ENCODE measurements around the gene FBXL13. TPM values are rescaled to one million over a fixed set of nuclear protein-coding genes. Genes with fewer than 3 reads are reported as not detected.
"Not testable (repeated sequence)": the region's sequence is repeated elsewhere in the genome, so short reads cannot be mapped to it uniquely, and the experiment has no call there.

Gene FBXL13
- total RNA-seq, 1 experiment from 2014 or later = 40.6 TPM

- no peak for DNase-seq (ENCODE audit: extremely low read depth, low read depth)
Observed at GRCh38 chr7:102834466-102834865, 240.1 kb downstream of the FBXL13 start.

DNA sequence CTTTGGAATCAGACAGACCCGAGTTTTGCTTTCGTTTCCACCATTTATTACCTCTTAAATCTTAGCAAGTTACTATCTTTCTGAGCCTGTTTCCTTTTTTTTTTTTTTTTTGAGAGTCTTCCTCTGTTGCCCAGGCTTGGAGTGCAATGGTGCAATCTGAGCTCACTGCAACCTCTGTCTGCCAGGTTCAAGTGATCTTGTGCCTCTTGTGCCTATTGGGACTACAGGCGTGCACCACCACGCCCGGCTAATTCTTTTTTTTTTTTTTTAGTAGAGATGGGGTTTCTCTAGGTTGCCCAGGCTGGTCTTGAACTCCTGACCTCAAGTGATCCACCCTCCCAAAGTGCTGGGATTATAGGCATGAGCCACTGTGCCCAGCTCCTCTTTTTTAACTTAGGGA, 241.3 kb downstream of the FBXL13 start:
- no peak for DNase-seq (ENCODE audit: extremely low read depth, low read depth)

DNA sequence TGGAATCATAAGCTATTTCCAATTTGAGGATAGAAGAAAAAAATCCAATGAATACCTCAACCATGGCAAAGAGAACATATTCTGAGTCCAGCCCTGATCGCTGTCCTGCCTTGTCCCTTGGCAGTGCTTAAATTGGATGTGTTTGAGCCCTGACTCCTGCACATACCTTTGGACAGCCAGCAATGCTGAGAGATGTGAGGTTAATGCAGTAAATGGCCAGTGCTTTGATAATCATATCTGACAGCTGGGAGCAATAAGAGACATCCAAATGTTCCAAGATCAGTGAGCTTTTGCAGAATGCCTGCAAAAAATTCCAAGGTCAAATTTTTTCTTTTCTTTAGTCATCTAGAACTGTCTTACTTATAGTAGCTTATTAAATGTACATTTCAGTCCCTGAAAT, 241.9 kb downstream of the FBXL13 start:
- DNase-seq (ENCODE audit: extremely low read depth, low read depth) = no peak

- no peak for DNase-seq (ENCODE audit: extremely low read depth, low read depth)
Observed at GRCh38 chr7:102830197-102830596, 244.4 kb downstream of the FBXL13 start.

DNA sequence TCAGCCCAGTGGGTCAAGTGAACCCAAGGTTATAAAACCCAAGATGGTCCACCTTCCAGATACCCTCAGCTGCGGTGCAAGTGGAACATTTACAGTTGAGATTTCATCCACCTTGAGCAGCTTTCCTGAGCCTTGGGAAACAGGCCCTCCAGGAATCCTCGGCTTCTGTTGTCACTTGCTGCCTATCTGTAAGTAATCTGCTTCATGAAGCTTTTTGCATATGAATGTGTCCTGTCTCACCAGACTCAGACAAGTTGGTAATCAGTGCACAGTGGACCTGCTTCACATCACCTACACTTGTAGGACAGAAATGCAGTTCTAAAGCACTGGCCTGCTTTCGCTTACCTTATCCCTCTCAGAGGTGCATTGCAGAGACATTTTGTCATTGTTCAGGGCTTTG, 245.5 kb downstream of the FBXL13 start:
- no peak for DNase-seq (ENCODE audit: extremely low read depth, low read depth)

DNA sequence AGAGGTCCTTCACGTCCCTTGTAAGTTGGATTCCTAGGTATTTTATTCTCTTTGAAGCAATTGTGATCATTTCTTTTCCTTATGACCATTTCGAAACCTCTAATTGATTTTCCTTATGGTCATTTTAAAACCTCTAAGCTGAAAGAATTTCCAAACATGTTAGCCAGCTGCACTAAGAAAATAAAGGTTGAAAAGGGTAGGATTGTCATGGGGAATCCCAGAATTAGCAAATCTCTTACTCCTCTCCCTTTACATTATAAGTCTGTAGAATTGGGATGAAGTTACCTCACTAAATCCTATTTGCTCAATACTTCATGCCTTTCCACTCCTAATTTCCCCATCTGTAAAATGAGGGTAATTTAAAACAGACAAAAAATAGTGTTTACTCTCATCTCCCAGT, 246.3 kb downstream of the FBXL13 start:
- no peak for DNase-seq (ENCODE audit: extremely low read depth, low read depth)

GRCh38 chr7:102823390-102824119, 251.0 kb downstream of the FBXL13 start:
- no peak for DNase-seq (ENCODE audit: extremely low read depth, low read depth)

- no peak for DNase-seq (ENCODE audit: extremely low read depth, low read depth)
Observed at GRCh38 chr7:102821994-102822747, 252.4 kb downstream of the FBXL13 start.

- DNase-seq (ENCODE audit: extremely low read depth, low read depth) = no peak
Observed at GRCh38 chr7:102819151-102819550, 255.4 kb downstream of the FBXL13 start.

DNA sequence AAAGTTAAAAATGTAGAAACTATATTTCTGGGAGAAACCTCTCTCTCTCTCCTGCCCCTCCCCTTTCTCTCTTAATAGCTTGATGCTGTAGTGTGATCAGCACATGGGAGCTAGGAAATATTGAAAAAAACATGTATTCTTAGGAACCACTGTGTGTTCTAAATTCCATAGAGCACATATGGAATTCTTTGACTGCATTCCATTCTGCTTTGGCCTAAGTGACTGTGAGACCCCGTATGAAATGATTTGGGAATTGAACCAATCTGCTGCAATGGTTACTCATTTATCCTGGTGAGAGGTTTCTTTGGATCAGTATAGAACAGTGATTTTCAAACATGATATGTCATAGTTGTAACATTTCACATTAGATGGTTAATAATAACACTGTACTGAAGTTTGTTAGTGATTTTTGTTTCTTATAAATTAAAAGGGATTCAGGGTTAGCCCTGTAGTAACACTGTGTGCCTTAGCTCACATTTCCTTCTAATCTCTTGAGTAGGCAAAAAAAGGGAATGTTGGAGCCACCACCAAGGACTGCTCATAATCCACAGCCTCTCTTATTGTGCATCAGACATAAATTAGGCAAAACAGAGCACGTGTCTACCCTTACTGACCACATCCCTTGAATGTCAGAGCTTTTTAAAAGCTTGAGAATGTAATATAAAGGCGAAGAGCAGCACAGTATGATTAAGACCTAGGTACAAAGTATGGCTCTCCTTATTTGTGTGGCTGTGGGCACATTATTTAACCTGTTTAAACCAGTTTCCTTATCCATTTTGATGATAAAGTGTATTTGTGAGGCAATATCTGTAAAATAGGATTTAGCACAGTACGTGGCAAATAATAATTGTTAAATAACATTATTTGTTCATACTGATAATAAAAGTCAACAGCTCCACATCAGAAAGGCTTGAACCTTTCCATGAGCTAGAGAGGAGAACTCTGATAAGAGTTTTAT, 256.7 kb downstream of the FBXL13 start:
- no peak for DNase-seq (ENCODE audit: extremely low read depth, low read depth)

DNA sequence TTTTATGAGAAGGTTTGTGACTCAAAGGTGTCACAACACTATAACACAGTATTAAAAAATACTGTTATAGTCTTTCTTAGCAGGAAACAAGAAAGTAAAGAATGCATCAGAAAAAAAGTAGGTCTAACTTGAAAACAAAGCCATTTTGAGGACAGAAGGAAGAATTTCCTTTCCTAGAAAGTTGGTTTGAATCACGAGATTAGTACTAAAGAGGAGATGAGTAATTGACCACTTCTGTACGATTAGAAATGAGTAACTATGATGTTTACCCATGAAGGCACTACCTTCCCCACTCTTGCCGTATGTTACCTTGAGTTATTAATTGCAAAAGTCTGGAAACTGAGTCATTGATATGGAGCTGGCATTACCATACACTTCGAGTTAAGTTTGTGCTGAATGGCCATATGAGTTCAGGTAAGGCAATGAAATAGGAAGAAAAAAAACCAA, 260.5 kb downstream of the FBXL13 start:
- DNase-seq (ENCODE audit: extremely low read depth, low read depth) = no peak

DNA sequence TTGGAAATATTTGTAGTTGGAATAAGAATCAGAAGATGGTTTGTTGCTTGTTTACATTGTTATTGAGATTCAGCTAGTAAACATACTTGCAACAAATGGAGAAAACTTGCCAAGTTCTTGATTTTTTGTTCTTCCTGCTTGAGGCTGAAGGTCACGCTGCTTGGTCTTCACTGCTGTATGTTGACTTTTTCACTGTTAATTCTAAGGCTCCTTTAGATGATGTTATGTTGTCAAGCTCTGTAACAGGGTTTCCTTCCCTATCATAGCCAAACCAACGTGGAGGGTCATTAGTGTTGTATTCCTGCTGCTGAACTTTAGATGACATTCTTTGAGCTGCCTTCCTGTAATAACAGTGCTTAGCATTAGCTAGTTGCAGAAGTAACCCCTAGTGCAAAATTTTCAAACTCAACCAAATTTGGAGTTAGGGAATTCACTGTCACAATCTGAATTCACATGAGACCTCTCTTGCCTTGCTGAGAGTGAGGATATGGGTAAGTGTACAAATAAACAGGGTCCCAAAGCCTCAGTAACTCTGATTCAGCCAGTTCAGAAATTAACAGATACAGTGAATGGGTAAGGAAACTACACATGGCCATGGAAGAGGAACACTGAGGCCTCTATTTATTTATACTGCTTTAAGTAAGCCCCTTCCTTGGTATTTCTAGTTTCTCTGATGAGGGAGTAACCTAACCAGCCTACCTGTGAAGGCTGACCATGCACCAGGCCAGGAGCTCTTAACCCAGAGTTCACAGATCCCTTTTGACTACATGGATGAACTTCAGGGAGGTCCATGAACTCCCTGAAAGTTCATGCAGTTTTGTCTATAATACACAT, 261.2 kb downstream of the FBXL13 start:
- DNase-seq (ENCODE audit: extremely low read depth, low read depth) = no peak

GRCh38 chr7:102811942-102812678, 262.5 kb downstream of the FBXL13 start:
- no peak for DNase-seq (ENCODE audit: extremely low read depth, low read depth)

- DNase-seq (ENCODE audit: extremely low read depth, low read depth) = no peak
Observed at GRCh38 chr7:102810916-102811315, 263.7 kb downstream of the FBXL13 start.

DNA sequence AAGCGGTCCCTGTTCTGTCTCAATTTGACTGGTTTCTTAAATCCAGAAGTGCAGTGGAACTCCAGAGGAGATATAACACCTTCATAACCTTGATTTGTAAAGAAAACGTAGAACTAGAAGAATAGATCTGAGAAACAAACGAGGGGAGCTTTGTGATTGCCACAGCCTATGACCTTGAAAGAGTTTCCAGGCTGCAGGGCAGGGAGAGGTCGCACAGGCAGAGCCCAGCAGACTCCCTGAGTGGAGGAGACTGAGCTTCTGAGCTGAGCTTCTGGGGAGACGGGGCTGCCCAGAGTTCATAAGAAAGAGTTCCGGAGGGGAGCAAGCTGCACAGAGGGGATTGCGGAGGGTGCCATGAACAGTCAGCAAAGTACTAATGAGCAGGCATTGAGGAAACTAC, 268.0 kb downstream of the FBXL13 start:
- no peak for DNase-seq (ENCODE audit: extremely low read depth, low read depth)

- not testable (repeated sequence) for DNase-seq (ENCODE audit: extremely low read depth, low read depth)
Observed at GRCh38 chr7:102795987-102796595, 278.5 kb downstream of the FBXL13 start.

DNA sequence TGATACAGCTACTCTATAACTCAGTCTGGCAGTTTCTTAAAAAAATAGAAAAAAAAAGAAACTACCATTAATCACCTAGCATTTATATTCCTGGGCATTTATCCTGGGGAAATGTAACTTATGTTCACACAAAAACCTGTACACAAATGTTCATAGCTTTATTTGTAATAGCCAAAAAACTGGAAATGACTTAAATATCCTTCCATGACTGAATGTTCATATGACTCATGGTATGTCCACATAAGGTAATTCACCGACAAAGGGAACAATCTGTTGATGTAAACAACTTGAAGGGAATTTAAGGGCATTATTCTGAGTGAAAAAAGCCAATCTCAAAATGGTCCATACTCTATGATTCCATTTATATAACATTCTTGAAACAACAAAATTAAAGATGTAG, 280.0 kb downstream of the FBXL13 start:
- DNase-seq (ENCODE audit: extremely low read depth, low read depth) = not testable (repeated sequence)

- not testable (repeated sequence) for DNase-seq (ENCODE audit: extremely low read depth, low read depth)
Observed at GRCh38 chr7:102791831-102792230, 282.8 kb downstream of the FBXL13 start.

- DNase-seq (ENCODE audit: extremely low read depth, low read depth) = not testable (repeated sequence)
Observed at GRCh38 chr7:102791367-102791766, 283.2 kb downstream of the FBXL13 start.
